Lung (tissue), 12 donors: ENCODE data around the gene ESRRB. TPM values are rescaled to one million over a fixed set of nuclear protein-coding genes. Genes with fewer than 3 reads are reported as not detected.

Source experiments
- ATAC-seq: fragments of 200-7000 bp; cut with Tn5 transposase; one replicate; pipeline ENCODE4 v1.9.1; 2020; ENCODE audit warnings: moderate number of reproducible peaks; ENCODE audit not compliant: insufficient read depth, low FRiP score
- DNase-seq, 3 donors: peaks; one replicate each; pipeline ENCODE4 v3.0.0-alpha.2; 2013 to 2017
- H3K27ac ChIP-seq, 2 donors: one replicate each; pipeline ENCODE4 v1.5.1; 2013; ENCODE audit warnings: mild to moderate bottlenecking in 2 of 2, moderate library complexity in 2 of 2, control low read depth in 1 of 2, inconsistent platforms in 1 of 2, low read depth in 1 of 2, low read length in 1 of 2
- H3K27me3 ChIP-seq, 3 donors: one replicate each; pipeline ENCODE4 v1.5.1; 2013; ENCODE audit warnings: low read length in 2 of 3; ENCODE audit not compliant: control insufficient read depth in 3 of 3, insufficient read depth in 3 of 3
- H3K36me3 ChIP-seq, 4 donors: one replicate each; pipeline ENCODE4 v1.5.1; 2013; ENCODE audit warnings: low read length in 4 of 4, mild to moderate bottlenecking in 1 of 4, moderate library complexity in 1 of 4; ENCODE audit not compliant: control insufficient read depth in 4 of 4, insufficient read depth in 4 of 4
- H3K4me1 ChIP-seq, 5 donors: one replicate each; pipeline ENCODE4 v1.5.1; 2013; ENCODE audit warnings: low read length in 5 of 5, mild to moderate bottlenecking in 2 of 5, moderate library complexity in 1 of 5; ENCODE audit not compliant: control insufficient read depth in 5 of 5, insufficient read depth in 5 of 5
- H3K4me3 ChIP-seq: one replicate; pipeline ENCODE4 v1.5.1; 2013; ENCODE audit warnings: mild to moderate bottlenecking, control low read depth, moderate library complexity
- H3K9ac ChIP-seq, 2 donors: one replicate each; pipeline ENCODE4 v1.5.1; 2013; ENCODE audit warnings: low read length in 2 of 2, control low read depth in 1 of 2; ENCODE audit not compliant: insufficient read depth in 1 of 2
- H3K9me3 ChIP-seq, 4 donors: one replicate each; pipeline ENCODE4 v1.5.1; 2013; ENCODE audit warnings: low read length in 3 of 4, mild to moderate bottlenecking in 1 of 4, moderate library complexity in 1 of 4; ENCODE audit not compliant: control insufficient read depth in 4 of 4, insufficient read depth in 3 of 4
- WGBS, 2 donors: extraction: QIAGEN DNeasy Blood & Tissue Kit; methylation state at CpG; one replicate each; pipeline ENCODE4 v1.1.7; 2013; 5-methylcytosine and 5-hydroxymethylcytosine counted together
- polyA plus RNA-seq, 2 donors: library from polyadenylated mRNA; stranded (reverse); fragments of 200-250 nt; gene quantifications; one replicate each; pipeline ENCODE4 v1.2.1, GENCODE V29; 2013
- total RNA-seq, 2 donors: library from RNA; depleted of rRNA in 1 of 2; stranded (reverse); fragments of >200 nt in 1 of 2; gene quantifications; one replicate each; pipeline ENCODE4 v1.2.1, GENCODE V29; 2014 to 2021
- TF ChIP-seq, protein P1 (sequence below): IDR thresholded peaks from 2 replicates; pipeline ENCODE4 v1.5.1; 2012; ENCODE audit warnings: mild to moderate bottlenecking; ENCODE audit errors: control extremely low read depth, extremely low read depth
- donor health status: control.
- donor health status: control.
- donor health status: Bipolar disorder and iron deficiency.
- donor health status: healthy.
- donor health status: DM: yes; HTN: yes; CAD: no.

The ESRRB gene
- total and polyA plus RNA-seq, 4 donors = 0.02 to 0.26 (median 0.18) TPM

DNA sequence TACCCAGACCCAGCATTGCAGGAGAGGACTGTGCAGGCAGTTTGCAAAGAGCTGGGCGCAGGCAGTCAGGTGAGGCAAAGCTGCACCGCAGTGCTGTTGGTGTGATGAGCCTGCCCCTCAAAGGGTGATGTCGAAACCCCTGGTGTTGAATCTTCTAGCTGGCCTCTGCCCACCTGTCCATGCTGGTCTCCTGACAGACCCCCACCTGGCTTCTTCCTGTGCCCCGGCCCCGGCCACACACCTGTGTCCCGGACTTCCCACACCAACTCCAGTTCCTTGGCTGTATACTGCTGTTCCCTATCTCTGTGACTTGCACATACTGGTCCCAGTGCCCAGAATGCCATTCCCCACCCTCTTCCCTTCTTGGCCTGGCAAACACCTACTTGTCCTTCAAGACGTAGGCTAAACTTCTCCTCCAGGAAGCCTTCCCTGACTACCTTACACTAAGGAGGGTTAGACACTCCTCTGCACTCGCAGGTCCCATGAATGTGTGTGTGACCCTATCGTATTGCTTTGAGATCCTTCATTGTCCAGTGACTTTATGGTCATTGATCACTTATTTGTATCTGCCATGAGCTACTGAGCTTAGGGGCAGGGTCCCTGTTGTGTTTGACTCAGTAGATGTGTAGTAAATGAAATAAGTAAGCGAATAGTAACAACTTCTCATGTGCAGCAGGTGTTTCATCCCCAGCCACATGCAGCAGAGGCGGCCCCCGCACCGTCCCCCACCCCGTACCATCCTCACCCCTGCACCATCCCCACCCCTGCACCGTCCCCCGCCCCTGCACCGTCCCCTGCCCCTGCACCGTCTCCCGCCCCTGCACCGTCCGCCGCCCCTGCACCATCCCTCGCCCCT, 37.4 kb downstream of the ESRRB start:
- Histone ChIP-seq H3K4me1 (peaks cover 0 to 2% (median 0%) of the 10 kb centered on the region in 5 donors), H3K4me3 (no peak overlapping the region), H3K9ac (no peak overlapping the region), H3K9me3 (no peaks in the 10 kb centered on the region), H3K27me3 (peaks cover 0 to 16% (median 4%) of the 10 kb centered on the region in 3 donors), H3K36me3 (no peaks in the 10 kb centered on the region), H3K27ac (no peak overlapping the region)
- no peak for ATAC-seq
- WGBS, 2 donors = 37 to 53% methylated on average over 16 to 23 of the region's 23 CpGs
- DNase-seq = no peak
- TF ChIP-seq, protein P1, sequence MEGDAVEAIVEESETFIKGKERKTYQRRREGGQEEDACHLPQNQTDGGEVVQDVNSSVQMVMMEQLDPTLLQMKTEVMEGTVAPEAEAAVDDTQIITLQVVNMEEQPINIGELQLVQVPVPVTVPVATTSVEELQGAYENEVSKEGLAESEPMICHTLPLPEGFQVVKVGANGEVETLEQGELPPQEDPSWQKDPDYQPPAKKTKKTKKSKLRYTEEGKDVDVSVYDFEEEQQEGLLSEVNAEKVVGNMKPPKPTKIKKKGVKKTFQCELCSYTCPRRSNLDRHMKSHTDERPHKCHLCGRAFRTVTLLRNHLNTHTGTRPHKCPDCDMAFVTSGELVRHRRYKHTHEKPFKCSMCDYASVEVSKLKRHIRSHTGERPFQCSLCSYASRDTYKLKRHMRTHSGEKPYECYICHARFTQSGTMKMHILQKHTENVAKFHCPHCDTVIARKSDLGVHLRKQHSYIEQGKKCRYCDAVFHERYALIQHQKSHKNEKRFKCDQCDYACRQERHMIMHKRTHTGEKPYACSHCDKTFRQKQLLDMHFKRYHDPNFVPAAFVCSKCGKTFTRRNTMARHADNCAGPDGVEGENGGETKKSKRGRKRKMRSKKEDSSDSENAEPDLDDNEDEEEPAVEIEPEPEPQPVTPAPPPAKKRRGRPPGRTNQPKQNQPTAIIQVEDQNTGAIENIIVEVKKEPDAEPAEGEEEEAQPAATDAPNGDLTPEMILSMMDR = no peak

- DNase-seq (peak in 1 of 3 donors; percentile 6), ATAC-seq (no peak)
- Histone ChIP-seq H3K36me3 (no peaks in the 10 kb centered on the region), H3K27me3 (peaks cover 0 to 13% (median 4%) of the 10 kb centered on the region in 3 donors), H3K9ac (no peak overlapping the region), H3K4me1 (peaks cover 0 to 2% (median 0%) of the 10 kb centered on the region in 5 donors), H3K4me3 (no peak overlapping the region), H3K9me3 (no peaks in the 10 kb centered on the region), H3K27ac (no peak overlapping the region)
- TF ChIP-seq, protein P1 = no peak
- WGBS, 2 donors = 7 to 16% methylated on average over 10 to 36 of the region's 36 CpGs
Measured at GRCh38 chr14:76413962-76414600, 38.1 kb downstream of the ESRRB start.

- no peaks in the 10 kb centered on the region for H3K27me3 ChIP-seq
- H3K9me3 ChIP-seq = no peaks in the 10 kb centered on the region
- no peak overlapping the region for H3K4me3 ChIP-seq
- DNase-seq (no peak), ATAC-seq (no peak)
- 56 to 63% methylated on average over 3 of the region's 3 CpGs for WGBS, 2 donors
- H3K4me1 ChIP-seq = no peaks in the 10 kb centered on the region
- TF ChIP-seq, protein P1 = no peak
- H3K9ac ChIP-seq = no peak overlapping the region
- no peak overlapping the region for H3K27ac ChIP-seq
- no peaks in the 10 kb centered on the region for H3K36me3 ChIP-seq
Measured at GRCh38 chr14:76419399-76419798, 43.5 kb downstream of the ESRRB start.
